Pancreas (tissue), 10 donors: ENCODE data around the gene ATP8B4. TPM values are rescaled to one million over a fixed set of nuclear protein-coding genes. Genes with fewer than 3 reads are reported as not detected.

Experiments
- ATAC-seq, 4 donors: fragments of 200-7000 bp; cut with Tn5 transposase; one replicate each; pipeline versions ENCODE4 v1.8.0 to v1.9.1; 2020; ENCODE audit warnings: mild to moderate bottlenecking in 4 of 4, moderate library complexity in 4 of 4
- DNase-seq, 6 donors: peaks; one replicate each; pipeline ENCODE4 v3.0.0-alpha.2; 2020
- FAIRE-seq: peaks from 2 replicates; lab custom pipeline; 2012; peaks lifted over from hg19 to GRCh38; lab: Jason Lieb, UNC
- H3K27ac ChIP-seq, 4 donors: fragments of 200-600 bp; sonication (generic); 1 replicate in 3 of 4; 2 replicates in 1 of 4; pipeline versions ENCODE4 v1.5.0 to v1.8.0; 2020
- H3K27me3 ChIP-seq, 4 donors: fragments of 200-600 bp; one replicate each; pipeline ENCODE4 v1.8.0; 2021
- H3K36me3 ChIP-seq, 3 donors: fragments of 200-600 bp; sonication (generic) in 1 of 3; one replicate each; pipeline versions ENCODE4 v1.5.0 to v1.8.0; 2020 to 2021
- H3K4me1 ChIP-seq, 3 donors: fragments of 200-600 bp; one replicate each; pipeline ENCODE4 v1.8.0; 2021
- H3K4me3 ChIP-seq, 4 donors: fragments of 200-600 bp; sonication (generic) in 2 of 4; one replicate each; pipeline versions ENCODE4 v1.5.0 to v1.8.0; 2020 to 2021
- H3K9me3 ChIP-seq, 4 donors: fragments of 200-600 bp; one replicate each; pipeline ENCODE4 v1.8.0; 2021
- WGBS, 2 donors: extraction: QIAGEN DNeasy Blood & Tissue Kit; methylation state at CpG; one replicate each; pipeline ENCODE4 v1.1.7; 2013; 5-methylcytosine and 5-hydroxymethylcytosine counted together
- intact Hi-C, 3 donors: fragments of 100-400 bp; cut with DNase I; formaldehyde crosslinking; loops; one replicate each; pipeline versions ENCODE4 v1.11.1 to v1.14.2; 2022
- polyA plus RNA-seq, 2 donors: library from polyadenylated mRNA; stranded (reverse); fragments of 200-250 nt; gene quantifications; one replicate each; pipeline ENCODE4 v1.2.3, GENCODE V29; 2013
- total RNA-seq, 6 donors: library from RNA; stranded (reverse); fragmentation: NEBNext Ultra II Directional in 4 of 6; extraction: Animal tissue kit (Norgen Biotek cat#: 25700) in 4 of 6; gene quantifications; one replicate each; pipeline versions ENCODE4 v1.2.1 to v1.2.4, GENCODE V29; 2021 to 2023
- TF ChIP-seq, protein P1 (sequence below), 4 donors: fragments of 200-600 bp; sonication (generic) in 3 of 4; IDR thresholded peaks; one replicate each; pipeline versions ENCODE4 v1.5.0 to v1.8.0; 2021; ENCODE audit warnings: antibody characterized with exemption in 4 of 4
- donor health status: healthy with polysubstance abuse.
- donor health status: DM: no; HTN: no; CAD: no; lungs with moderate emphysema.
- donor health status: DM: no; HTN: no; CAD: no.
- donor health status: control.
- donor health status: control.
- donor health status: Bipolar disorder and iron deficiency.
- donor health status: DM: yes; HTN: yes; CAD: no.
- donor health status: DM: no; HTN: no; CAD: no.
- donor health status: DM: no; HTN: no; CAD: no.
- donor health status: DM: yes; HTN: yes; CAD: no.

The ATP8B4 gene
- total and polyA plus RNA-seq, 8 donors = 0.55 to 5.3 (median 0.97) TPM

DNA sequence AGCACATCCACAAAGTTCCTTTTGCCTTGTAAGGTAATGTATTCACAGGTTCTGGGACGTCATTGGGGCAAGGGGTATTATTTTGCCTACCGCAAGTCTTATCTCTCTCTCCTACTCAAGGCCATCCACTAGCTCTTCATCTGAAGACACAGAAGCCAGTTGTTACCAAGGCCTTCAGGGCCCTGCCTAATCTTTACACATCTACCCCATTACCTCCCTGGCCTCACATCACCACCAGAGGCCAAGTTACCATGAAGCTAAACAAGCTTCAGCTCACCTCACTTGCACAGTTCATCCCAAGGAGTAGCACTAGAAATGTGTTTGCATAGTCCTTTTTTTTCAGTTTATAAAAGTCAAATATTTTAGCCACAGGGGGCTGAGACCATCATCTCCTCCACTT is 34.1 kb downstream of the ATP8B4 start:
- H3K27ac ChIP-seq = no peak overlapping the region
- no peak for DNase-seq
- no peaks in the 10 kb centered on the region for H3K9me3 ChIP-seq
- WGBS, 2 donors = 62 to 74% methylated on average over 2 of the region's 2 CpGs
- H3K27me3 ChIP-seq = no peaks in the 10 kb centered on the region
- H3K36me3 ChIP-seq = no peaks in the 10 kb centered on the region
- no peak overlapping the region for H3K4me3 ChIP-seq
- TF ChIP-seq, protein P1, sequence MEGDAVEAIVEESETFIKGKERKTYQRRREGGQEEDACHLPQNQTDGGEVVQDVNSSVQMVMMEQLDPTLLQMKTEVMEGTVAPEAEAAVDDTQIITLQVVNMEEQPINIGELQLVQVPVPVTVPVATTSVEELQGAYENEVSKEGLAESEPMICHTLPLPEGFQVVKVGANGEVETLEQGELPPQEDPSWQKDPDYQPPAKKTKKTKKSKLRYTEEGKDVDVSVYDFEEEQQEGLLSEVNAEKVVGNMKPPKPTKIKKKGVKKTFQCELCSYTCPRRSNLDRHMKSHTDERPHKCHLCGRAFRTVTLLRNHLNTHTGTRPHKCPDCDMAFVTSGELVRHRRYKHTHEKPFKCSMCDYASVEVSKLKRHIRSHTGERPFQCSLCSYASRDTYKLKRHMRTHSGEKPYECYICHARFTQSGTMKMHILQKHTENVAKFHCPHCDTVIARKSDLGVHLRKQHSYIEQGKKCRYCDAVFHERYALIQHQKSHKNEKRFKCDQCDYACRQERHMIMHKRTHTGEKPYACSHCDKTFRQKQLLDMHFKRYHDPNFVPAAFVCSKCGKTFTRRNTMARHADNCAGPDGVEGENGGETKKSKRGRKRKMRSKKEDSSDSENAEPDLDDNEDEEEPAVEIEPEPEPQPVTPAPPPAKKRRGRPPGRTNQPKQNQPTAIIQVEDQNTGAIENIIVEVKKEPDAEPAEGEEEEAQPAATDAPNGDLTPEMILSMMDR (IDR thresholded peaks at IDR 0.05) = no peak
- intact Hi-C loops = no loop called here
- no peak for FAIRE-seq
- no peaks in the 10 kb centered on the region for H3K4me1 ChIP-seq
- ATAC-seq = no peak

DNA sequence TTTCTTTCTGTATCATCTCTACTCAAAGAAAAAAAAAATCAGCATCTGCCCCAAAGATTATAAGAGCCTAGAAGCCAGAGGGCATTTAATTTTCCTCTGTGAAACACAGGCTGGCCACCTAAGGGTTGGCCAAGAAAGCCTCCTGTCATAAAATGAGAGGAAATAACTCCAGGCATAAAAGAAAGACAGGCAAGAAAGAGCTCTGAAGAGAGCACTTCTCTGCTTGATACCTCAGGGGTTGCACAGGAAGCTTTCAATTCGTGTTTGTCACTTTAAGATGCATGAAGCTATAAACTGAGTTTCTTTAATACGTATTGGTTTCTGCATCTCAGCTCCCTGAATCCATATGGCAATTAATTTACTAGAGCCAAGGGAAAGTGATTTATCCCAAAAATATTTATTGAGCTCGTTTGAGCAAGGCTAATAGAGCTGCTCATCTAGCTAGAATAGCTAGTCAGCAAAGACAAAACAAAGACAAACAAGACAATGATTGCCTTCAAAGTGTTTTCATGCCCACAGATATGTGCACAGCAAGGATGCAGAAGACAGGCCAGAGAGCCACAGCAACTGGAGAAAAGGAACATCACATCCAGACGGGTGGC is 35.5 kb downstream of the ATP8B4 start:
- intact Hi-C loops = no loop called here
- H3K27ac ChIP-seq = no peak overlapping the region
- DNase-seq = no peak
- no peaks in the 10 kb centered on the region for H3K27me3 ChIP-seq
- FAIRE-seq = no peak
- no peaks in the 10 kb centered on the region for H3K36me3 ChIP-seq
- TF ChIP-seq, protein P1 (IDR thresholded peaks at IDR 0.05) = no peak
- H3K4me1 ChIP-seq = no peaks in the 10 kb centered on the region
- WGBS, 2 donors = 45 to 52% methylated on average over 4 of the region's 4 CpGs
- H3K9me3 ChIP-seq = no peaks in the 10 kb centered on the region
- no peak for ATAC-seq
- no peak overlapping the region for H3K4me3 ChIP-seq

DNA sequence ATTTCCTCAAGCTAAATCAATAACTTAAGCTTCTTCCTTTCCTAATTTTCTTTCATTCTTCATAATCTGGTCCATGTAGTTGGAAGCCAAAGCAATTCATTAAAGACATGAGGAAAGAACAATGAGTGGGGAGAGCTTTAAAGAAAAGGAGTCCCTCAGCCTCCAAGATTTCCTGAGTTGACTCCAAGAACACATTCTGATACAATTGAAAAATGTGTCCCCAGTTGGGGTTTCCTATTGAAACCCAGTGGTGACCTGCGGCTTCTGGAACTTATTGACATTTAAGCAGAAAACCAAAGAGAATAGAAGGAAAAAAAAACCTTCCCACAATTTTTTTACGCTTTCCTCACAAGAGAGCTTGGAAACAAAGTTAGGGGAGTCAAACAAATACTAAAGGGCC is 37.0 kb downstream of the ATP8B4 start:
- Histone ChIP-seq H3K36me3 (no peaks in the 10 kb centered on the region), H3K27ac (no peak overlapping the region), H3K4me3 (no peak overlapping the region), H3K4me1 (no peaks in the 10 kb centered on the region), H3K27me3 (no peaks in the 10 kb centered on the region), H3K9me3 (no peaks in the 10 kb centered on the region)
- FAIRE-seq (no peak), ATAC-seq (no peak), DNase-seq (no peak)
- WGBS, 2 donors = 45 to 66% methylated on average over 2 of the region's 2 CpGs
- TF ChIP-seq, protein P1 (IDR thresholded peaks at IDR 0.05) = no peak
- intact Hi-C loops = no loop called here

DNA sequence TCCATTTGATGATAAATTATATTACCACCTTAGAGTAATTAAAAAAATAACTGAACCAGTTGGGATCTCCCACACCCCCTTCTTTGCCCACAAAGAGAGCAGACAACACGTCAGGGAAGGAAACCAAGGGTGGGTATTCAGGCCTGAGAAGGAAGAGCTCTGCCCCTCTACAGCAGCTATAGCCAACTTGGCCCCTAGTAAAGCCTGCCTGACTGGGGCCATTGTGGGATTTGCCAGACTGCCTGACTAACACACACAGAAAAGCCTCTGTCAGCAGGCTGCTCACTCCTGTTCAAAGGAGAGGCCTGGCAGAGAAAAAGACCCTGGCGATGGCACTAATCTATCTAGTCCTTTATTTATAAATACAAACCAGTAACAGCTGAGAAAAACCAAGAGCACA is 41.4 kb downstream of the ATP8B4 start:
- H3K36me3 ChIP-seq = no peaks in the 10 kb centered on the region
- intact Hi-C loops = no loop called here
- FAIRE-seq = no peak
- no peak overlapping the region for H3K27ac ChIP-seq
- no peak overlapping the region for H3K4me3 ChIP-seq
- TF ChIP-seq, protein P1 (IDR thresholded peaks at IDR 0.05) = no peak
- H3K27me3 ChIP-seq = no peaks in the 10 kb centered on the region
- no peak for ATAC-seq
- no peak for DNase-seq
- 46 to 54% methylated on average over 2 of the region's 2 CpGs for WGBS, 2 donors
- H3K9me3 ChIP-seq = no peaks in the 10 kb centered on the region
- H3K4me1 ChIP-seq = no peaks in the 10 kb centered on the region

DNA sequence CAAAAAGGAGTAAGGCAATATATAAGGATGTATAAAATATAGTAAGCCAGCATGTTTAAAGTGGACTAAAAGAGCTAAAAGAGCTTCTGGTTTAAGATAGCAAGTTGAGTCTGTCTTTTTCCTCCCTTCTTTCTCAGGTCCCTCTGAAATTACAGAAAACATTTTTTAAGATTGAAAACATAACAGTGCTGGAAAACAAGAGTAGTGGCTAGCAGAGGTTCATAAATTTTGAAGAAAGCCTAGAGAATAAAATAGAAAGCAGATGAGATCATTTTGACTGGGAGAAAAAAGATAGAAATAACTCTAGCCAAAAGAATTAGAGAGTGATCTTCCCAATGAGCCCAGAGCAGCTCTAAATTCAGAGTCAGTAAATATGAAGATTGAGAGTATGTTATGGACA is 41.9 kb downstream of the ATP8B4 start:
- no peak for FAIRE-seq

More for the DNA sequence above, 41.9 kb downstream of the ATP8B4 start:
- Histone ChIP-seq H3K27ac (no peak overlapping the region), H3K36me3 (no peaks in the 10 kb centered on the region), H3K4me1 (no peaks in the 10 kb centered on the region), H3K9me3 (no peaks in the 10 kb centered on the region), H3K4me3 (no peak overlapping the region), H3K27me3 (no peaks in the 10 kb centered on the region)
- TF ChIP-seq, protein P1 (IDR thresholded peaks at IDR 0.05) = no peak
- no peak for ATAC-seq
- intact Hi-C loops = no loop called here
- DNase-seq = no peak
